Medulla oblongata (tissue), 1 donor: ENCODE measurements around the gene BRAF.
"Not testable (repeated sequence)": the region's sequence is repeated elsewhere in the genome, so short reads cannot be mapped to it uniquely, and the experiment has no call there.

Experiments
- DNase-seq: peaks from one replicate; pipeline ENCODE4 v3.0.0-alpha.2; 2015; ENCODE audit errors: extremely low spot score

BRAF gene

GRCh38 chr7:140681766-140682165, 243.0 kb downstream of the BRAF start:
- no peak for DNase-seq

DNA sequence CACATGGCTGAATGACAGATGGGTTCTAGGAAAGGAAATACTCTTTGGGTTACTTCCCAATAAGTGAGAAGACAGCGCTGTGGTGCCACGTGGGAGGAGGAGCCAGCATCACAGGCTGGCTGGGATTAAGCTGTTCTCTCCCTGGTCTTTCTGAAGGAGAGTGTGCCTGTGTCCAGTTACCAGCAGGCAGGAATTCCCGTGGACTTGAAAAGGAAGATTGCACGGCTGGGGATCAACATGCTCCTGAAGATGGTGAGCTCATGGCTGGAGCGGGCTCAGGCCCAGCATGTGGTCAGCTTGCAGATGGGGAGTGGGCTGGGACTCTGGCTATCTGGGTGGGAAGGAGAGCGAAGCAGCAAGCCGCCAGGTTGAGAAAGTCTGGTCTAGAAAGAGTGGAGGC, 243.8 kb downstream of the BRAF start:
- DNase-seq, result no peak

- no peak for DNase-seq
These were observed 245.5 kb downstream of the BRAF start for GRCh38 chr7:140679186-140679585.

DNA sequence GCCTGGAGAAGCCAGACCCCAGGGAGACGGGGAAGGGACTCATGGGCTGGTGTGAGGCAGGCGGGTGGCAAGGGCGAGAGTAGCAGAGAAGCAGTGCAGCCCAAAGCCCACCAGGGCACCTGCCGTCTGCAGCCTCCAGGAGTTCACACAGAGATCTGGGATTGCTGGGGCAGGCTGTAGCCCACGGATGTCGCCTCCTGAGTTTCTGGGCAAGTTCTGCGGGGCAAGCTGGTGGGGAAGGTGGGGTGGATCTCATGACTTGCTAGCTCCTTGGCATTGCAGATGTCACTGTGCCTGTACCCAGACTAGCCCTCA, 246.0 kb downstream of the BRAF start:
- DNase-seq, result no peak

DNA sequence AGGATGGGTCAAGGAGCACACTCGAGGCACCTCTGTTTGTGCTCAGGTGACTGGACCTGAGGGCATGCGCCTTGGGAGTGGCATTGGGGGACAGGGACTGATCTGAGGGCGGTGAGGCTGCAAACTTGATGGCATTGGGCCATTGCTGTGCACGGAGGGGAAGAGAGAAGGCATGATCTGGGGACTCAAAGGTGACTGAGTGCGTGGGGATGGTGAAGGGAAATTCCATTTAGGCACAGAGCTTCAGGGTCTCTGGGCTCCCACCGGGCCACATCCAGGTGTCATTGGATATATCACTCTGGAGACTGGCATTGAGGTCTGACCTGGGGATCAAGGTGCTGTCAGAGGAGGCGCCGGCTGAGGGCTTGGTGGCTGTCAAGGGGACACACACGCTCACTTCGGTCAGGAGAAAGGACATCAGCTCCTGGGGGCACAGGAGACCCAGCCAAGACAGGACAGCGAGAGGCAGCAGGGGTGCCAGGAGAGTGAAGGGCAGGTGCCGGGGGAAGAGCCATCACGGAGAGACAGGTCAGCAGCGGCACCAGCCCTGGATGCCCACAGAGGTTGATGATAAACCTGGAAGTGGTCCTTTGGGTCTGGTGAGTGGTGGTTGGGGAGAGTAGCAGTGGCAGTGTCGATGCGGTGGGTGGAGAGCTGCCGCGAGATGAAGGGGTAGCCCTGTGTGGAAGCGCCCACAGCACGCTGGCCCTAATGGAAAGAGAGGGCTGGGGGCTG, 246.5 kb downstream of the BRAF start:
- no peak for DNase-seq

GRCh38 chr7:140677496-140677895, 247.2 kb downstream of the BRAF start:
- DNase-seq, result no peak

DNA sequence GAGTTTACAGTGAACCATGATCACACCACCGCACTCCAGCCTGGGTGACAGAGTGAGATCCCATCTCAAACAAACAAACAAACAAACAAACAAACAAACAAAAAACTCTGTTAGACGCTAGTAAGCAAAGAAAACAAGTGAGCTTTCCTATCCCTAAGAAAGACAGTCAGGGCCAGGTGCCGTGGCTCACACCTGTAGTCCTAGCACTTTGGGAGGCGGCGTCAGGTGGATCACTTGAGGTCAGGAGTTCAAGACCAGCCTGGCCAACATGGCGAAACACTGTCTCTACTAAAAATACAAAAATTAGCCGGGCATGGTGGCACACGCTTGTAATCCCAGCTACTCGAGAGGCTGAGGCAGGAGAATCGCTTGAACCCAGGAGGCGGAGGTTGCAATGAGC, 247.8 kb downstream of the BRAF start:
- not testable (repeated sequence) for DNase-seq

DNA sequence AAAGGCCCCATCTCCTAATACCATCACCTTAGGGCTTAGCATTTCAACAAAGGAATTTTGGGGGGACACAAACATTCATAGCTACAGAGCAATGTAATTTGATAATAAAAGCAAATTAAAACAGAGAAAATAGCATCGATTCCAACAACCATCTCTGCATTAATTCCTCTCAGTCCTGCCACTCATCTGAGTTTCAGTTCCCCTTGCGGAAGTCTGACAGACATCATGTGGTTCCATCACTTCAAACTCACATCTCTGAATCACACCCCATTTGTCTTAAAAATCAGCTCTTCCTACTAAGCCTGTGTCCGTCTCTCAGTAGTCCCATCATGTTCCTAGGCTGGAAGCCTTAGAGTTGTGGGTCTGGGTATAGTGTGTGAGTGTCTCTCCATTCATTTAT, 248.4 kb downstream of the BRAF start:
- DNase-seq, result peak; percentile 74

DNA sequence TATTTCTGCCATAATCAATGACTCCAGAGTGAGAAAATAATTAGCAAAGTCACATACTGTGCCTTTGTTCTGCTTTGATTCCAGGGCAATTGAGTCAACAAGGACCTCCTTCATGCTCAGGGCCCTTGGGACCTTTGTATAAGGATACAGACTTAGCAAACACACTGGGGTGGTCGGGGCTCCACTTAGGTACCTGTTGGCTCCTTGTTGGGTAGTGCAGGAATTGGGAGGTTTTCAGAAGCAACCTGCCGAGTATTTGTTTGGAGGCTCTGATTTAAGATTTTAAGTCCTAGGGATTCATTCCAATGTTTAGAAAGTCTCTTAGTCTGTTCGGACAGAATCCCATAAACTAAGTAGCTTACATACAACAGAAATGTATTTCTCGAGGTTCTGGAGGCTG, 249.0 kb downstream of the BRAF start:
- DNase-seq, result no peak

- DNase-seq, result peak; percentile 91
These were observed 249.6 kb downstream of the BRAF start for GRCh38 chr7:140674899-140675701.

- no peak for DNase-seq
These were observed 250.4 kb downstream of the BRAF start for GRCh38 chr7:140674356-140674800.

DNA sequence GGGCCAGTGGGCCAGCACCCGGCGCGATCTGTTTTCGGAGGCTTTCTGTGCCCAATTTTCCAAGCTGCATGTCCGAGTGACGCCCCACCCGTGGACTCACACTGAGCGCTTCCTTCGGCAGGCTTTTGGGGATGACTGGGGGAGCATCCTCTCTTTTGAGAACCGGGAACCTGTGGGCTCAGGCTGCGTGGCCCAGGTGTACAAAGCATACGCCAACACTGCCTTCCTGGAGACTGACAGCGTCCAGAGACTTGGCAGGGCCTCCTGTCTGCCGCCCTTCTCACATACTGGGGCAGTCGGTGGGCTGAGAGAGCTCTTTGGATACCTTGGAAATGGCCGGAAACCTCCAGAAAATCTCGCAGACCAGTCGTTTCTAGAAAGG, 251.0 kb downstream of the BRAF start:
- DNase-seq, result no peak

DNA sequence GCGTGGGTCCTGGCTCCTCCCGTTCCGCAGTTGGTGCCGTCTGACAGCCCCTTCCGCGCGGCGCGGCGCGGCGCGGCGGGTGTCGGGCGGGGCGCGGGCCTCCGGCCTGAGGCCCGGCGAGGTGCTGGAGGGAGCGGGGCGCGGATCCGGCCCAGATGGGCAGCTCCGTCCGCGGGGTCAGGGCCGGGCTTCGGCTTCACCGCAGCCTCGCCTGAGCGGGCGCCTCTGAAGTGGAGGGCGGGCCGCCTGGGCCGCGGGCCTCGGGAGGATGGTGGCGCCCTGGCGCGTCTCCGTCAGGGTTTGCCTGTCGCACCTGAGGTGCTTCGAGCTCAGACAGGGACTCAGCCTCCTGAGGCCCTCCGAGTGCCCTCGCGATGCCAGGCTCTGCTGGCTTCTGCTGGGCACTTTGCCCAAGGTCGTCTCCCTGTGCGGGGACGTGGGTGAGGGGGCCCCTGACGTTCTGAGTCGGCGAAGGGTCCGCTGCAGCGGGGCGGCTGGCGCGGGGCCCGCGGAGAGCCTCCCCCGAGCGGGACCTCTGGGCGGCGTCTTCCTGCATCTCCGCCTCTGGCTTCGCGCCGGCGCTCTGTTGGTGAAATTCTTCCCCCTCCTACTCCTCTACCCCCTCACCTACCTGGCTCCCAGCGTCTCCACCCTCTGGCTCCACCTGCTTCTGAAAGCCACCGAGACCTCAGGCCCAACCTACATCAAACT, 251.5 kb downstream of the BRAF start:
- peak; percentile 37 for DNase-seq

DNA sequence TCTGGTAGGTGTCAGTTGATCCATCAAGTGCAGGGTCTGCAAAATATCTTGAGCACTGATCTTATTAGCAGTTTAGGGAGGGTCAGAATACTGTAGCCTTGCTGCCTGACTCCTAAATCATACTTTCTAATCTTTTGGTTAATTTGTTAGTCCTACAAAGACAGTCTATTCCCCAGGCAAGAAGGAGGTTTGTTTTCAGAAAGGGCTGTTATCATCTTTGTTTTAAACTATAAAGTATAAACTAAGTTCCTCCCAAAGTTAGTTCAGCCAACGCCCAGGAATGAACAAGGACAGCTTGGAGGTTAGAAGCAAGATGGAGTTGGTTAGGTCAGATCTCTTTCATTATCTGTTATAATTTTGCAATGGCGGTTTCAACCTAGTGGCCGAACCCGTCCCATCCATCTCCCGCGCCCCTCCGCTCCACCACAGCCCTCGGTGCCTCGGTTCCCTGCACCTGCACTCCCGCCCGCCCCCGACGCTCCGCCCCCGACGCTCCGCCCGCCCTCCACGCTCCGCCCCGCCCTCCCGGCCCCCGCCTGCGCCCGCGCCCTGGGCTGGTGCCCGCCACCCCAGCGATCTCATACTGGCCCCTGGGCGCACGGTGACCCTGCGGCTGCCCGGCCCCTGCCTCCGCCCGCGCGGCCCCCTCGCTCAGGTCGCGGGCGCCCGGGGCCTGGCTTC, 252.2 kb downstream of the BRAF start, which contains the start of gene ADCK2:
ADCK2 (plus strand) TSS at position 564 of the 681 bp plus-strand sequence. CDS start 386 bp downstream, outside the sequence.
- peak; percentile 61 for DNase-seq

DNA sequence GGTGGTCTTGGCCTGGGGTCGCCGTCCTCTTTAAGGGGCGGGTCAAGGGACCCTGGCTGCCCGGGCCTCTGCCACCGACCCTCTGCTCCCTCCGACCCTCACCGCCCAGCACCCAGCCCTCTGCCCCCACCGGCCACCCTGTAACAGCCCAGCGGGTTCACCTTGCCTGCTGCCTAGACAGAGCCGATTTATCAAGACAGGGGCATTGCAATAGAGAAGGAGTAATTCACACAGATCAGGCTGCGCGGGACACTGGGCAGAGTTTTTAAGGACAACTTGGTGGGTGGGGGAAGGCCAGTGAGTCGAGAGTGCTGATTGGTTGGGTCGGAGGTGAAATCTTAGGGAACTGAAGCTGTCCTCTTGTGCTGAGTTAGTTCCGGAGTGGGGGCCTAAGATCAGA, 252.8 kb downstream of the BRAF start:
- DNase-seq, result peak; percentile 27

GRCh38 chr7:140670343-140670935, 254.3 kb downstream of the BRAF start:
- DNase-seq, result no peak

DNA sequence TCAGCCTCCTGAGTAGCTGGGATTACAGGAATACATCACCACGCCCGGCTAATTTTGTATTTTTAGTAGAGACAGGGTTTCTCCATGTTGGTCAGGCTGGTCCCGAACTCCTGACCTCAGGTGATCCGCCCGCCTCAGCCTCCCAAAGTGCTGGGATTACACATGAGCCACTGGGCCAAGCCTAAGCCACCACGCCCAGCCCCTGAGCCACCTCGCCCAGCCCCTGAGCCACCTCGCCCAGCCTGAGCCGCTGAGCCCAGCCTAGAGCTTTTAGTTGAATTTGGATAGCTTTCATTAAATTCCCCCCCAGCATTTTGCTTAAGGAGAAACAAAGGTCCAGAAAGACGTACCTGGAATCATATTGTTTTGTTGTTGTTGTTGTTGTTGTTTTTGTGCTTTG, 254.9 kb downstream of the BRAF start:
- DNase-seq, result not testable (repeated sequence)

GRCh38 chr7:140669352-140669751, 255.4 kb downstream of the BRAF start:
- DNase-seq, result no peak
